Ascending aorta (tissue), 2 donors: ENCODE measurements around the gene PABPN1. TPM values are rescaled to one million over a fixed set of nuclear protein-coding genes. Genes with fewer than 3 reads are reported as not detected.

Experiments
- DNase-seq, 2 donors: peaks; one replicate each; pipeline ENCODE4 v3.0.0-alpha.2; 2019; ENCODE audit warnings: low spot score in 2 of 2
- H3K27ac ChIP-seq, 2 donors: fragments of 200-600 bp; sonication (generic); one replicate each; pipeline ENCODE4 v1.5.1; 2016 to 2017; ENCODE audit warnings: mild to moderate bottlenecking in 1 of 2
- H3K27me3 ChIP-seq: fragments of 200-600 bp; sonication (generic); one replicate; pipeline ENCODE4 v1.5.1; 2017
- H3K36me3 ChIP-seq, 2 donors: fragments of 200-600 bp; sonication (generic); one replicate each; pipeline ENCODE4 v1.5.1; 2016
- H3K4me1 ChIP-seq, 2 donors: fragments of 200-600 bp; sonication (generic); one replicate each; pipeline ENCODE4 v1.5.1; 2016 to 2017; ENCODE audit warnings: mild to moderate bottlenecking in 1 of 2
- H3K4me3 ChIP-seq, 2 donors: fragments of 200-600 bp; sonication (generic); one replicate each; pipeline ENCODE4 v1.5.1; 2016 to 2017; ENCODE audit warnings: mild to moderate bottlenecking in 1 of 2
- H3K9me3 ChIP-seq, 2 donors: fragments of 200-600 bp; sonication (generic); one replicate each; pipeline ENCODE4 v1.5.1; 2016
- intact Hi-C: fragments of 100-400 bp; cut with DNase I; formaldehyde crosslinking; loops from one replicate; pipeline ENCODE4 v1.15.1; 2023
- total RNA-seq: library from RNA; depleted of rRNA; stranded (reverse); fragments of >200 nt; gene quantifications from one replicate; pipeline ENCODE4 v1.1.0, GENCODE V29; 2016
- TF ChIP-seq, protein P1 (sequence below), 3 experiments: fragments of 200-600 bp in 2 of 3; fragments of 450-650 bp in 1 of 3; sonication (generic) in 2 of 3; IDR thresholded peaks; one replicate each; pipeline ENCODE4 v1.5.1; 2016 to 2019; ENCODE audit warnings: antibody characterized with exemption in 3 of 3, mild to moderate bottlenecking in 1 of 3, moderate library complexity in 1 of 3

The PABPN1 gene
- total RNA-seq, 1 donor from 2014 or later, result 90.6 TPM

DNA sequence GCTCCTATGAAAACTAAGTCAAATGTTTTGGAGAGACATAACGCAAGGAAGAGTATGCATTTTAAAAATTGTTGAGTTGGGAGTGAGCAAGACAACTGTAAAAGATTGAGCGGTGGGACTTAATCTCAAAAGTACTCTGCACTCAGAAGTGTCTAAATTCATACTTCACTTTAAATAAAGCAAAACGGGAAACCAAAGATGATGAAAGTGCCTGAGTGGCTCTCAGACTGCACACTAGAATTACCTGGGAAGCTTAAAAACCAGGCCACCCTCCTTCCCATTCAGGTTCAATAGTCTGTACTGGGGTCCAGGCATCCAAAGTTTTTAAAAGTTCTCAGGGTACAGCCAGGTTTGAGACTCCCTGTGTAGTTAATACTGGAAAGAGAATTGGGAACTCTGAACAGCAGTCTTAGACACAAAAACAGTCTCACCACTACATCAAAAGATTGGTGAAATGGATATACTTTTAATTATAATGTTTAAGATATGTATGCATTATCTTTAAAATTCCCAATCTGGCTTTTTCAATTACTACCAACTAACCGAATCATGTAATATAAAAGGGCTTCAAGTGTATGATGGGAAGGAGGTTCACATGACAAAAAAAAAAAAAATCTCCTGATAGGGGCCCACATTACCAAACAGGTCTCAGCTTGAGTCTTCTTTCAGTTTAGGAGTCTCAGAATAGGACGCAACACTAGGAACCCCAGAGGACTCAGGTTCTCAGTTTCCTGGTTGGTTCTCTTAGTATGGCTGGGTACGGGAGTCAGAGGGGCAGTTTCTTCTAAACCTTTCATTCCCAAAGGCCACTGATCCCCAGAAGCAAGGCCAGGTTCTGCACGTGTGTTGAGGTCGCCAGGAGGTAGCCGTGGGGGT, 36.4 kb upstream of the PABPN1 start:
- intact Hi-C loops, result loop anchor here (5.0 kb wide), 2 partner anchors 82 to 188 kb away; partner anchors contain the start of genes ACIN1, C14orf119 and EFS
- Histone ChIP-seq H3K9me3 (no peaks in the 10 kb centered on the region), H3K36me3 (no peaks in the 10 kb centered on the region), H3K4me1 (peaks cover 0 to 11% of the 10 kb centered on the region in 2 donors), H3K27me3 (no peaks in the 10 kb centered on the region), H3K4me3 (peak overlapping the region; percentile 78 to 100), H3K27ac (peak overlapping the region; percentile 93 to 99)
- DNase-seq, result no peak
- TF ChIP-seq, protein P1, sequence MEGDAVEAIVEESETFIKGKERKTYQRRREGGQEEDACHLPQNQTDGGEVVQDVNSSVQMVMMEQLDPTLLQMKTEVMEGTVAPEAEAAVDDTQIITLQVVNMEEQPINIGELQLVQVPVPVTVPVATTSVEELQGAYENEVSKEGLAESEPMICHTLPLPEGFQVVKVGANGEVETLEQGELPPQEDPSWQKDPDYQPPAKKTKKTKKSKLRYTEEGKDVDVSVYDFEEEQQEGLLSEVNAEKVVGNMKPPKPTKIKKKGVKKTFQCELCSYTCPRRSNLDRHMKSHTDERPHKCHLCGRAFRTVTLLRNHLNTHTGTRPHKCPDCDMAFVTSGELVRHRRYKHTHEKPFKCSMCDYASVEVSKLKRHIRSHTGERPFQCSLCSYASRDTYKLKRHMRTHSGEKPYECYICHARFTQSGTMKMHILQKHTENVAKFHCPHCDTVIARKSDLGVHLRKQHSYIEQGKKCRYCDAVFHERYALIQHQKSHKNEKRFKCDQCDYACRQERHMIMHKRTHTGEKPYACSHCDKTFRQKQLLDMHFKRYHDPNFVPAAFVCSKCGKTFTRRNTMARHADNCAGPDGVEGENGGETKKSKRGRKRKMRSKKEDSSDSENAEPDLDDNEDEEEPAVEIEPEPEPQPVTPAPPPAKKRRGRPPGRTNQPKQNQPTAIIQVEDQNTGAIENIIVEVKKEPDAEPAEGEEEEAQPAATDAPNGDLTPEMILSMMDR (IDR thresholded peaks at IDR 0.05), result no peak

DNA sequence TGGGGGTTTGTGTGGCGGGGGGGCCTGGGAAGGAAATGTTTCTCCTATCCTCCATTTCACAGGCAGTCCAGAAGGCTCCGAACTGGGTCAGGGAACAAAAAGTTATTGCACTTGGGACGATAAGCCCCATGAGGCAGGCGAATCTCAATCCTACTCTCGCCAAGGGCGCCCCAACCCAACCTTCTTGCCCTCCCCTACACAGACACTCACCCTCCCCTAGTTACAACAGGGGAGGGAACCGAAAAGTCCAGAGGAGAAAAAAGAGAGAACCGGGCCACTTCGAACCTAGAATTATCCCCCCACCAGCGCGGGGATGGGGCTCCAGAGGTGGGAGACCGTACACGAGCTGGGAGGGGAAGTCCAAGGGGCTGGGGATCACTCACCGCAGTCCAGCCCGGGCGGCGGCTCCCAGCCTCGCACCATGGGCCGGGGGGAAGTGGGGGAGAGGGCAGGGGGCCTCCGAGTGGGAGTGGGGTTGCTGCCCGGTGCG, 35.7 kb upstream of the PABPN1 start:
- Histone ChIP-seq H3K36me3 (no peaks in the 10 kb centered on the region), H3K9me3 (no peaks in the 10 kb centered on the region), H3K27ac (peak overlapping the region; percentile 93 to 99), H3K4me1 (peaks cover 0 to 11% of the 10 kb centered on the region in 2 donors), H3K27me3 (no peaks in the 10 kb centered on the region), H3K4me3 (peak overlapping the region; percentile 78 to 100)
- TF ChIP-seq, protein P1 (IDR thresholded peaks at IDR 0.05), result no peak
- DNase-seq, result no peak
- intact Hi-C loops, result loop anchor here (1.0 to 5.0 kb wide), 5 partner anchors 10 to 188 kb away; partner anchors contain the start of genes ACIN1, C14orf119, EFS and PABPN1

DNA sequence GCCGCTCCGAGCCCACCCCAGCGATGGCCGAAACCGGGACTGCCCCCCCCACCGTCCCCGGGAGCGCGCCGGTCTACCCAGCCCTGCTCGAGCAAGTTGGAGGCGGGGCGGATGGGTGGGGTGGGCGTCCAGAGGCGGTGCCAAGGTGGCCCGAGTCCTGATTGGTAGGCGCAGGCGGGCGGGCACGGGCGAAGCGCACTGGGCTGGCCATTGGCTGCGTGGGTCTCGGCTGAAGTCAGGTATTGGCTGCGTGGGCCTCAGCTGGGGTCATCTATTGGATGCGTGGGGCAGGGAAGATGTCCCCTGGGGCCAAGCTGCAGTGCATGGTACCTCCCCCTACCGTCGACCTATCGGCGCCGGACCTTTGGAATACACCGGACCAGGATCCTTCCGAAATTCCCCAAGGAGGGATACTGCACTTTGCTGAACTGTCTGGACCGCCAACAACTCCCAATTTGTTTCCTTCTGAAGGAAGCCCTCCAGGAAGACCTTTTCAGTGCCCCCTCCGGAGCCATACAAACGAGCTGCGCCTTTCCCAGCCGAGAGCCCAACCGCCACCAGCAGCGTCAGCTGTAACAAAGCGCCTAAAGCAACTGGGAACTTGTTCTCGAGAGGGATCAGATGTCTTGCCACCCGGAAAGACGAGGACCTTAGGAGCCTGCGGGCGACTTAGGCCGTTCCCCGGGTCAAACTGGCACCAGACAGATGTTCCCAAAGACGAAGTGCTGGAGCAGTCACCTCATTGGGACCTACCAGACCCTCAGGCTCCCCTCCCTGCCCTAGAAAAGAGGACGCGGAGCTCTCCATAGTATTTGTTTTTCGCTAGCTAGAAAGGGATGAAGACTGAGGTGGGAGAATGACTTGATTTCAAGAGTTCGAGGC, 35.0 kb upstream of the PABPN1 start, which contains the start of gene HOMEZ:
HOMEZ (minus strand) TSS at position 113 of the 882 bp plus-strand sequence. CDS start 180 bp downstream, outside the sequence.
- intact Hi-C loops, result loop anchor here (1.0 to 5.0 kb wide), 5 partner anchors 9 to 189 kb away; partner anchors contain the start of genes ACIN1, C14orf119, EFS and PABPN1
- Histone ChIP-seq H3K9me3 (no peaks in the 10 kb centered on the region), H3K36me3 (no peaks in the 10 kb centered on the region), H3K4me3 (peak within 1 kb of the TSS; percentile 78 to 100), H3K4me1 (peaks cover 0 to 11% of the 10 kb centered on the region in 2 donors), H3K27ac (peak within 1 kb of the TSS; percentile 95 to 99), H3K27me3 (no peaks in the 10 kb centered on the region)
- DNase-seq, result peak; percentile 99 to 100
- TF ChIP-seq, protein P1 (IDR thresholded peaks at IDR 0.05), result peak in 2 of 3 experiments; percentile 10

DNA sequence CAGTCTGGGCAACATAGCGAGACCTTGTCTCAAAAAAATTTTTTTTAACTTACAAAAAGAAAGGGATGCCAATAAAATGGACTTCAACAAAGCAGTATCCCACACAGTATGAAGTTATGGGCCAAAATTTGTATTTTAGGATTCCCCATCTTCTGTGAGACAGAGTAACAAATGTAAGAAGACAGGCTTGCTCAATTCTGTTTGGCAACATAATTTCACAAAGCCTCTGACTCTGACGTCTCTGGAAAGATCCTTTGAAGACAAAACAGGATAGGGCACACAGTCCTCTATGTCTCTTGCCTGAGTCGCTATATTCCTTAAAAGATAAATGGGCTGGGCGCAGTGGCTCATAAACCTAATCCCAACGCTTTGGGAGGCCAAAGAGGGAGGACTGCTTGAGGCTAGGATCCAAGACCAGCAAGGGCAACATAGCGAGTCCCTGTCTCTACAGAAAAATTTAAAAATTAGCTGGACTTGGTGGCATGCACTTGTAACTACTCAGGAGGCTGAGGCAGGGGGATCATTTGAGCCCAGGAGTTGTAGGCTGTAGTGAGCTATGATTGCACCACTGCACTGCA, 34.3 kb upstream of the PABPN1 start:
- intact Hi-C loops, result loop anchor here (1.0 to 5.0 kb wide), 5 partner anchors 8 to 190 kb away; partner anchors contain the start of genes ACIN1, C14orf119, EFS and PABPN1

More for the DNA sequence above, 34.3 kb upstream of the PABPN1 start:
- H3K9me3 ChIP-seq, result no peaks in the 10 kb centered on the region
- DNase-seq, result no peak
- TF ChIP-seq, protein P1 (IDR thresholded peaks at IDR 0.05), result no peak
- H3K4me3 ChIP-seq, result peak overlapping the region; percentile 67 to 100
- H3K36me3 ChIP-seq, result no peaks in the 10 kb centered on the region
- peak overlapping the region; percentile 95 to 99 for H3K27ac ChIP-seq
- H3K27me3 ChIP-seq, result no peaks in the 10 kb centered on the region
- peaks cover 0 to 11% of the 10 kb centered on the region in 2 donors for H3K4me1 ChIP-seq
